ENCODE results near the gene ARRB2. TPM values are rescaled to one million over a fixed set of nuclear protein-coding genes. Genes with fewer than 3 reads are reported as not detected.

Gene ARRB2
- total RNA-seq, 1 experiment from 2014 or later, result 82.2 TPM

DNA sequence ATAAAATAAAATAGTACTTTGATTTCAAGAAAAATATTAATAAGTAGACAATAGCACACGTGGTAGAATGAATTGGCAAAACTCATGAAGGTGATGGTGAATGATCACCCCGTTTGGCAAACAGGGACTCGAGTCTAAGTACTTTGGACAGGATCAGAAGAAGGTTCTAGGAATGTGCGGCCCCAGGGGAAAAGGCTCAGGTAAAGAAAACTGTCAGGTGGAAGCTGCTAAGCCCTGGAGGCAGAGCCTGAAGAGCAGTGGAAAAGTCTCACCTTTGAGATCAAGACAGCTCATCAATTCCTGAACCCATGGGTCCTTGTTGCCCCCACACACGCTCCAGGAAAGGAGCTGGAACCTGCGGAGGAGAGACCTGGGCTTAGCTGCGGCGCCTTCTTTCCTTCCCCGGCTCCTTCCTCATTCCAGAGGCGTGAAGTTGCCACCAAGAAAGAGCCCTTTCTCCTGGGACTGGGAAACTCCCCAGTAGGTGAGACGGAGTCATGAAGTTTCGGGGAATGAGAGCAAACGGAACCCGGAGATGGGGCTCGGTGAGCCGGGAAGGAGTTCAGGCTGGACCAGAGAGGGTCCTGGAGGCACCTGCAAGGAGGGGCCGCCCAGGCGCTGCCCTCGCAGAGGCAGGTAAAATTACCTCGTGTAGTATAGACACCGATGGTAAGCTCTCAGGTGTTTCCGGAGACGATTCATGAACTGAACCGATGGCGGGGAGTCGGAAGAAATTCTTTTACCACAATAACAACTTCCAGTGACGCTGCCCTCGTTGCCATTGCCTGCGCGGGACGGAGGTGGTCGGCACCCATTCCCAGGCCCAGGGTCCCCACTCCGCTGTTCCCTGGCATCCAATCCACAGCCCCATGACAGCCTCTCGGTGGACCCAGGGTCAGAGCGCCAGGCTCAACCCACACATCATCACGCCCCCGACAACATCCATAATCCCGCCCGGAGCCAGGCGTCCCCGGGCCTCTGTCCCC, 28.0 kb downstream of the ARRB2 start:
- DNase-seq (ENCODE audit: low spot score), result no peak
- intact Hi-C loops (cut with micrococcal nuclease; ENCODE audit: unreplicated experiment), result no loop called here
- no TSS peak for BruUV-seq (replicated peaks)
- TF ChIP-seq, protein P1, sequence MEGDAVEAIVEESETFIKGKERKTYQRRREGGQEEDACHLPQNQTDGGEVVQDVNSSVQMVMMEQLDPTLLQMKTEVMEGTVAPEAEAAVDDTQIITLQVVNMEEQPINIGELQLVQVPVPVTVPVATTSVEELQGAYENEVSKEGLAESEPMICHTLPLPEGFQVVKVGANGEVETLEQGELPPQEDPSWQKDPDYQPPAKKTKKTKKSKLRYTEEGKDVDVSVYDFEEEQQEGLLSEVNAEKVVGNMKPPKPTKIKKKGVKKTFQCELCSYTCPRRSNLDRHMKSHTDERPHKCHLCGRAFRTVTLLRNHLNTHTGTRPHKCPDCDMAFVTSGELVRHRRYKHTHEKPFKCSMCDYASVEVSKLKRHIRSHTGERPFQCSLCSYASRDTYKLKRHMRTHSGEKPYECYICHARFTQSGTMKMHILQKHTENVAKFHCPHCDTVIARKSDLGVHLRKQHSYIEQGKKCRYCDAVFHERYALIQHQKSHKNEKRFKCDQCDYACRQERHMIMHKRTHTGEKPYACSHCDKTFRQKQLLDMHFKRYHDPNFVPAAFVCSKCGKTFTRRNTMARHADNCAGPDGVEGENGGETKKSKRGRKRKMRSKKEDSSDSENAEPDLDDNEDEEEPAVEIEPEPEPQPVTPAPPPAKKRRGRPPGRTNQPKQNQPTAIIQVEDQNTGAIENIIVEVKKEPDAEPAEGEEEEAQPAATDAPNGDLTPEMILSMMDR (conservative IDR thresholded peaks at IDR 0.05; ENCODE audit: low read depth, low read length), result no peak
- no peak for TF ChIP-seq EZH2 (IDR thresholded peaks at IDR 0.05; ENCODE audit: borderline replicate concordance, low read depth, low read length, poor library complexity, severe bottlenecking)
- Histone ChIP-seq H3K27ac (ENCODE audit: low read depth, low read length, poor library complexity, severe bottlenecking) (no peak overlapping the region), H3K9me3 (ENCODE audit: low read depth, low read length, poor library complexity, severe bottlenecking) (no peaks in the 10 kb centered on the region), H3K27me3 (replicated peaks; ENCODE audit: insufficient read depth, low read depth, low read length, poor library complexity) (peaks cover 13% of the 10 kb centered on the region), H3K4me1 (ENCODE audit: insufficient read depth, low read length, poor library complexity, severe bottlenecking) (peaks cover 5% of the 10 kb centered on the region), H3K36me3 (ENCODE audit: insufficient read depth, low read length, poor library complexity, severe bottlenecking) (no peaks in the 10 kb centered on the region), H3K4me3 (ENCODE audit: low read depth, low read length, poor library complexity, severe bottlenecking) (peak overlapping the region; percentile 70)
- ChIA-PET CTCF (no interaction called here), POLR2A (ENCODE audit: low non-redundant PET) (no interaction called here)

GRCh38 chr17:4739122-4740024, 28.9 kb downstream of the ARRB2 start, which contains the start of the genes CXCL16 and ZMYND15:
Gene CXCL16 (minus strand): TSS chr17:4739928. CDS start chr17:4739339, 589 bp downstream.
Gene ZMYND15 (plus strand): TSS chr17:4739833. CDS start chr17:4740549, 716 bp downstream.
- H3K27me3 ChIP-seq (replicated peaks; ENCODE audit: insufficient read depth, low read depth, low read length, poor library complexity), result peaks cover 13% of the 10 kb centered on the region
- peaks cover 5% of the 10 kb centered on the region for H3K4me1 ChIP-seq (ENCODE audit: insufficient read depth, low read length, poor library complexity, severe bottlenecking)
- H3K27ac ChIP-seq (ENCODE audit: low read depth, low read length, poor library complexity, severe bottlenecking), result no peak within 1 kb of the TSS
- ChIA-PET POLR2A (ENCODE audit: low non-redundant PET) (no interaction called here), CTCF (no interaction called here)
- intact Hi-C loops (cut with micrococcal nuclease; ENCODE audit: unreplicated experiment), result no loop called here
- no TSS peak for BruUV-seq (replicated peaks)
- DNase-seq (ENCODE audit: low spot score), result peak; percentile 35
- no peak for TF ChIP-seq EZH2 (IDR thresholded peaks at IDR 0.05; ENCODE audit: borderline replicate concordance, low read depth, low read length, poor library complexity, severe bottlenecking)
- TF ChIP-seq, protein P1 (conservative IDR thresholded peaks at IDR 0.05; ENCODE audit: low read depth, low read length), result no peak
- no peaks in the 10 kb centered on the region for H3K36me3 ChIP-seq (ENCODE audit: insufficient read depth, low read length, poor library complexity, severe bottlenecking)
- peak within 1 kb of the TSS; percentile 70 for H3K4me3 ChIP-seq (ENCODE audit: low read depth, low read length, poor library complexity, severe bottlenecking)
- no peaks in the 10 kb centered on the region for H3K9me3 ChIP-seq (ENCODE audit: low read depth, low read length, poor library complexity, severe bottlenecking)

GRCh38 chr17:4740025-4740351, 29.6 kb downstream of the ARRB2 start:
- H3K4me3 ChIP-seq (ENCODE audit: low read depth, low read length, poor library complexity, severe bottlenecking), result peak overlapping the region; percentile 70
- CTCF ChIA-PET, result no interaction called here
- no TSS peak for BruUV-seq (replicated peaks)
- H3K9me3 ChIP-seq (ENCODE audit: low read depth, low read length, poor library complexity, severe bottlenecking), result no peaks in the 10 kb centered on the region
- H3K27me3 ChIP-seq (replicated peaks; ENCODE audit: insufficient read depth, low read depth, low read length, poor library complexity), result peaks cover 13% of the 10 kb centered on the region
- no peaks in the 10 kb centered on the region for H3K36me3 ChIP-seq (ENCODE audit: insufficient read depth, low read length, poor library complexity, severe bottlenecking)
- POLR2A ChIA-PET (ENCODE audit: low non-redundant PET), result no interaction called here
- no peak for TF ChIP-seq EZH2 (IDR thresholded peaks at IDR 0.05; ENCODE audit: borderline replicate concordance, low read depth, low read length, poor library complexity, severe bottlenecking)
- TF ChIP-seq, protein P1 (conservative IDR thresholded peaks at IDR 0.05; ENCODE audit: low read depth, low read length), result no peak
- intact Hi-C loops (cut with micrococcal nuclease; ENCODE audit: unreplicated experiment), result no loop called here
- H3K27ac ChIP-seq (ENCODE audit: low read depth, low read length, poor library complexity, severe bottlenecking), result no peak overlapping the region
- H3K4me1 ChIP-seq (ENCODE audit: insufficient read depth, low read length, poor library complexity, severe bottlenecking), result peaks cover 5% of the 10 kb centered on the region
- no peak for DNase-seq (ENCODE audit: low spot score)

Measured in A673 (cell line).